DMS53 treated with DMSO at 0.1 percent for 48 hours (cell line): ENCODE data around the gene DNAH1.

Experiments
- DNase-seq: peaks from one replicate; lab custom pipeline; 2025; ENCODE audit not compliant: unreplicated experiment; lab: John Stamatoyannopoulos, UW

DNAH1 gene

GRCh38 chr3:52356126-52356525 lies 40.0 kb downstream of the DNAH1 start:
- DNase-seq, result no peak

GRCh38 chr3:52357151-52358080 lies 41.3 kb downstream of the DNAH1 start:
- no peak for DNase-seq

GRCh38 chr3:52358362-52358940 lies 42.3 kb downstream of the DNAH1 start:
- no peak for DNase-seq

- DNase-seq, result no peak
These were observed 43.2 kb downstream of the DNAH1 start for GRCh38 chr3:52359116-52359855.

GRCh38 chr3:52361011-52361410 lies 44.9 kb downstream of the DNAH1 start:
- DNase-seq, result no peak

- no peak for DNase-seq
These were observed 45.3 kb downstream of the DNAH1 start for GRCh38 chr3:52361454-52361853.

- no peak for DNase-seq
These were observed 45.8 kb downstream of the DNAH1 start for GRCh38 chr3:52361898-52362297.

- DNase-seq, result no peak
These were observed 48.4 kb downstream of the DNAH1 start for GRCh38 chr3:52364322-52365035.

GRCh38 chr3:52366527-52366926 lies 50.4 kb downstream of the DNAH1 start:
- DNase-seq, result no peak

- DNase-seq, result no peak
These were observed 52.1 kb downstream of the DNAH1 start for GRCh38 chr3:52367891-52368880.

GRCh38 chr3:52370531-52370930 lies 54.4 kb downstream of the DNAH1 start:
- no peak for DNase-seq

- DNase-seq, result no peak
These were observed 56.8 kb downstream of the DNAH1 start for GRCh38 chr3:52372822-52373504.

GRCh38 chr3:52373676-52374075 lies 57.6 kb downstream of the DNAH1 start:
- no peak for DNase-seq

- no peak for DNase-seq
These were observed 58.1 kb downstream of the DNAH1 start for GRCh38 chr3:52374173-52374572.

- DNase-seq, result no peak
These were observed 63.5 kb downstream of the DNAH1 start for GRCh38 chr3:52379610-52380009.

GRCh38 chr3:52380023-52380422 lies 63.9 kb downstream of the DNAH1 start:
- DNase-seq, result no peak

- DNase-seq, result no peak
These were observed 65.5 kb downstream of the DNAH1 start for GRCh38 chr3:52381623-52382022.

- no peak for DNase-seq
These were observed 67.3 kb downstream of the DNAH1 start for GRCh38 chr3:52383446-52383845.

- no peak for DNase-seq
These were observed 68.1 kb downstream of the DNAH1 start for GRCh38 chr3:52384019-52384761.
